Liver (tissue), 9 donors: ENCODE measurements around the gene IFNAR2. TPM values are rescaled to one million over a fixed set of nuclear protein-coding genes. Genes with fewer than 3 reads are reported as not detected.
A peak's percentile ranks its signal among the peaks of the same experiment; 100 is the strongest.

Experiments
- DNase-seq: peaks from one replicate; pipeline ENCODE4 v3.0.0-alpha.2; 2017; ENCODE audit warnings: low spot score
- H3K27ac ChIP-seq, 2 donors: one replicate each; pipeline ENCODE4 v1.7.0; 2013; ENCODE audit warnings: inconsistent platforms in 2 of 2, low read length in 2 of 2, control low read depth in 1 of 2, low read depth in 1 of 2, mild to moderate bottlenecking in 1 of 2
- H3K27me3 ChIP-seq, 4 donors: one replicate each; pipeline versions ENCODE4 v1.6.1 to v1.7.0; 2013; ENCODE audit warnings: low read length in 3 of 4, inconsistent platforms in 1 of 4, mild to moderate bottlenecking in 1 of 4, moderate library complexity in 1 of 4; ENCODE audit not compliant: control insufficient read depth in 4 of 4, insufficient read depth in 4 of 4
- H3K36me3 ChIP-seq, 4 donors: one replicate each; pipeline versions ENCODE4 v1.6.1 to v1.7.0; 2013; ENCODE audit warnings: low read length in 3 of 4, mild to moderate bottlenecking in 3 of 4, low read depth in 1 of 4, moderate library complexity in 1 of 4; ENCODE audit not compliant: control insufficient read depth in 4 of 4, insufficient read depth in 3 of 4
- H3K4me1 ChIP-seq, 4 donors: one replicate each; pipeline versions ENCODE4 v1.6.1 to v1.7.0; 2013; ENCODE audit warnings: low read length in 3 of 4, mild to moderate bottlenecking in 3 of 4, moderate library complexity in 1 of 4; ENCODE audit not compliant: control insufficient read depth in 4 of 4, insufficient read depth in 4 of 4
- H3K4me3 ChIP-seq, 3 donors: one replicate each; pipeline versions ENCODE4 v1.6.1 to v1.7.0; 2013; ENCODE audit warnings: low read length in 3 of 3, control low read depth in 1 of 3, low read depth in 1 of 3, mild to moderate bottlenecking in 1 of 3
- H3K9ac ChIP-seq, 2 donors: one replicate each; pipeline ENCODE4 v1.7.0; 2013; ENCODE audit warnings: low read length in 2 of 2, mild to moderate bottlenecking in 2 of 2, moderate library complexity in 2 of 2, control low read depth in 1 of 2, low read depth in 1 of 2
- H3K9me3 ChIP-seq, 4 donors: one replicate each; pipeline versions ENCODE4 v1.6.1 to v1.7.0; 2013; ENCODE audit warnings: low read length in 3 of 4; ENCODE audit not compliant: control insufficient read depth in 4 of 4
- EGR1 ChIP-seq, 2 donors: IDR thresholded peaks; 2 replicates each; pipeline ENCODE4 v1.6.1; 2016 to 2018; ENCODE audit warnings: antibody characterized with exemption in 2 of 2, low read depth in 2 of 2
- FOXA1 ChIP-seq: IDR thresholded peaks from 2 replicates; pipeline ENCODE4 v1.6.1; 2016; ENCODE audit warnings: antibody characterized with exemption
- FOXA2 ChIP-seq: IDR thresholded peaks from 2 replicates; pipeline ENCODE4 v1.6.1; 2016; ENCODE audit warnings: antibody characterized with exemption
- GABPA ChIP-seq, 2 donors: IDR thresholded peaks in 1 of 2; conservative IDR thresholded peaks in 1 of 2; 2 replicates each; pipeline ENCODE4 v1.6.1; 2016; ENCODE audit warnings: antibody characterized with exemption in 2 of 2, mild to moderate bottlenecking in 1 of 2, moderate library complexity in 1 of 2
- HNF4A ChIP-seq, 2 donors: conservative IDR thresholded peaks; 2 replicates each; pipeline ENCODE4 v1.6.1; 2016; ENCODE audit warnings: antibody characterized with exemption in 2 of 2, mild to moderate bottlenecking in 2 of 2
- HNF4G ChIP-seq: IDR thresholded peaks from 2 replicates; pipeline ENCODE4 v1.6.1; 2016; ENCODE audit warnings: antibody characterized with exemption
- JUND ChIP-seq, 2 donors: IDR thresholded peaks; 2 replicates each; pipeline ENCODE4 v1.6.1; 2016; ENCODE audit warnings: antibody characterized with exemption in 2 of 2
- NR2F2 ChIP-seq: IDR thresholded peaks from 2 replicates; pipeline ENCODE4 v1.6.1; 2016; ENCODE audit warnings: antibody characterized with exemption
- RAD21 ChIP-seq, 2 donors: IDR thresholded peaks; 2 replicates each; pipeline ENCODE4 v1.6.1; 2016; ENCODE audit warnings: antibody characterized with exemption in 2 of 2, mild to moderate bottlenecking in 2 of 2
- RXRA ChIP-seq, 2 donors: IDR thresholded peaks; 2 replicates each; pipeline ENCODE4 v1.6.1; 2017 to 2018; ENCODE audit warnings: antibody characterized with exemption in 2 of 2, mild to moderate bottlenecking in 1 of 2
- SP1 ChIP-seq: IDR thresholded peaks from 2 replicates; pipeline ENCODE4 v1.6.1; 2018; ENCODE audit warnings: antibody characterized with exemption, mild to moderate bottlenecking
- TAF1 ChIP-seq: conservative IDR thresholded peaks from 2 replicates; pipeline ENCODE4 v1.6.1; 2016; ENCODE audit warnings: antibody characterized with exemption, mild to moderate bottlenecking
- YY1 ChIP-seq: IDR thresholded peaks from 2 replicates; pipeline ENCODE4 v1.6.1; 2016; ENCODE audit warnings: antibody characterized with exemption, mild to moderate bottlenecking
- ZBTB33 ChIP-seq: IDR thresholded peaks from 2 replicates; pipeline ENCODE4 v1.6.1; 2016; ENCODE audit warnings: antibody characterized with exemption
- WGBS: extraction: QIAGEN DNeasy Blood & Tissue Kit; methylation state at CpG from one replicate; pipeline ENCODE4 v1.1.7; 2013; 5-methylcytosine and 5-hydroxymethylcytosine counted together
- polyA plus RNA-seq, 2 donors: library from polyadenylated mRNA; stranded (reverse) in 1 of 2; unstranded in 1 of 2; fragments of 200-250 nt in 1 of 2; fragments of >200 nt in 1 of 2; fragmentation: Nextera tagmentation in 1 of 2; extraction: Ambion mirVana in 1 of 2; gene quantifications; one replicate each; pipeline versions ENCODE4 v1.2.1 to v1.2.3, GENCODE V29; 2013 to 2015
- total RNA-seq, 2 donors: library from RNA; depleted of rRNA; stranded (reverse); fragments of >200 nt; gene quantifications; one replicate each; pipeline ENCODE4 v1.2.3, GENCODE V29; 2014
- TF ChIP-seq, protein P1 (sequence below): fragments of 150-350 bp; IDR thresholded peaks from 2 replicates; pipeline ENCODE4 v1.5.1; 2017; ENCODE audit warnings: improper control_type of control experiment, low read depth, low read length; ENCODE audit not compliant: missing input control
- TF ChIP-seq, protein P2 (sequence below): IDR thresholded peaks from 2 replicates; pipeline ENCODE4 v1.6.1; 2016; ENCODE audit warnings: antibody characterized with exemption
- TF ChIP-seq, protein P3 (sequence below): IDR thresholded peaks from 2 replicates; pipeline ENCODE4 v1.6.1; 2016; ENCODE audit warnings: antibody characterized with exemption
- donor health status: healthy.
- donor health status: healthy.
- donor health status: healthy.
- donor health status: healthy.
- donor health status: healthy.

IFNAR2 gene
- total and polyA plus RNA-seq, 4 donors, result 12.6 to 17.0 (median 14.6) TPM

DNA sequence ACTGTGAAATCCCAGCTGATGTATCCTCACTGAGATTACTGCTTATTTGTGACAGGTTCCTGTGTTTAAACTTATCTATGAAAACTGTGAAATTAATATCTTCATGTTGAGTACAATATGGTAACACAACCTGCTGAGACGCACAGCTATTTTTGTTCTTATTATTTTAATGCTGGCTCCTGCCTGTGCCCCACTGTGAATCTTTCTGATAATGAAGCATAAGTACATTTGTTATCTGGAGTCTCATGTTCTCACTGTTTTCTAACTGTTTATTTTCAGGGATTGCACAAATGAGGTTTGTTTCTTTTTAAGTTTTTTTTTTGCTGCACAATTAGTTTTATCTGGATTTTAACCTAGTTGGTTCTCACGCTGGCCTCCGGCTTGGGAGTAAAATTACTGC lies 39.9 kb upstream of the IFNAR2 start:
- no peak overlapping the region for H3K4me3 ChIP-seq
- H3K27ac ChIP-seq, result no peak overlapping the region
- no peaks in the 10 kb centered on the region for H3K9me3 ChIP-seq
- H3K27me3 ChIP-seq, result no peaks in the 10 kb centered on the region
- no peaks in the 10 kb centered on the region for H3K36me3 ChIP-seq
- no peak for DNase-seq
- H3K9ac ChIP-seq, result no peak overlapping the region
- 69% methylated on average over 3 of the region's 3 CpGs for WGBS
- H3K4me1 ChIP-seq, result no peaks in the 10 kb centered on the region
- no peak for TF ChIP-seq RXRA (IDR thresholded peaks at IDR 0.05)
- TF ChIP-seq FOXA2, result no peak
- no peak for TF ChIP-seq TAF1
- TF ChIP-seq EGR1 (IDR thresholded peaks at IDR 0.05; ENCODE audit: low read depth in 2 of 2), result no peak

- 5% methylated on average over 14 of the region's 14 CpGs for WGBS
Measured at GRCh38 chr21:33196941-33197374, 32.8 kb upstream of the IFNAR2 start.

GRCh38 chr21:33197496-33197895 lies 32.2 kb upstream of the IFNAR2 start:
- 15% methylated on average over 4 of the region's 4 CpGs for WGBS
- DNase-seq, result no peak
- no peak overlapping the region for H3K9ac ChIP-seq
- peak in 1 of 2 donors; percentile 52 for TF ChIP-seq RXRA (IDR thresholded peaks at IDR 0.05)
- peak; percentile 48 to 54 for TF ChIP-seq HNF4A (conservative IDR thresholded peaks at IDR 0.05)
- TF ChIP-seq, protein P1, sequence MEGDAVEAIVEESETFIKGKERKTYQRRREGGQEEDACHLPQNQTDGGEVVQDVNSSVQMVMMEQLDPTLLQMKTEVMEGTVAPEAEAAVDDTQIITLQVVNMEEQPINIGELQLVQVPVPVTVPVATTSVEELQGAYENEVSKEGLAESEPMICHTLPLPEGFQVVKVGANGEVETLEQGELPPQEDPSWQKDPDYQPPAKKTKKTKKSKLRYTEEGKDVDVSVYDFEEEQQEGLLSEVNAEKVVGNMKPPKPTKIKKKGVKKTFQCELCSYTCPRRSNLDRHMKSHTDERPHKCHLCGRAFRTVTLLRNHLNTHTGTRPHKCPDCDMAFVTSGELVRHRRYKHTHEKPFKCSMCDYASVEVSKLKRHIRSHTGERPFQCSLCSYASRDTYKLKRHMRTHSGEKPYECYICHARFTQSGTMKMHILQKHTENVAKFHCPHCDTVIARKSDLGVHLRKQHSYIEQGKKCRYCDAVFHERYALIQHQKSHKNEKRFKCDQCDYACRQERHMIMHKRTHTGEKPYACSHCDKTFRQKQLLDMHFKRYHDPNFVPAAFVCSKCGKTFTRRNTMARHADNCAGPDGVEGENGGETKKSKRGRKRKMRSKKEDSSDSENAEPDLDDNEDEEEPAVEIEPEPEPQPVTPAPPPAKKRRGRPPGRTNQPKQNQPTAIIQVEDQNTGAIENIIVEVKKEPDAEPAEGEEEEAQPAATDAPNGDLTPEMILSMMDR, result no peak
- TF ChIP-seq SP1, result peak; percentile 52
- TF ChIP-seq GABPA (IDR thresholded peaks at IDR 0.05 in 1 of 2, conservative IDR thresholded peaks at IDR 0.05 in 1 of 2), result no peak
- TF ChIP-seq, protein P2, sequence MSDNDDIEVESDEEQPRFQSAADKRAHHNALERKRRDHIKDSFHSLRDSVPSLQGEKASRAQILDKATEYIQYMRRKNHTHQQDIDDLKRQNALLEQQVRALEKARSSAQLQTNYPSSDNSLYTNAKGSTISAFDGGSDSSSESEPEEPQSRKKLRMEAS, result no peak
- peak; percentile 43 for TF ChIP-seq FOXA1
- TF ChIP-seq RAD21 (IDR thresholded peaks at IDR 0.05), result peak in 1 of 2 donors; percentile 57
- TF ChIP-seq, protein P3, sequence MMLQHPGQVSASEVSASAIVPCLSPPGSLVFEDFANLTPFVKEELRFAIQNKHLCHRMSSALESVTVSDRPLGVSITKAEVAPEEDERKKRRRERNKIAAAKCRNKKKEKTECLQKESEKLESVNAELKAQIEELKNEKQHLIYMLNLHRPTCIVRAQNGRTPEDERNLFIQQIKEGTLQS, result no peak
- TF ChIP-seq EGR1 (IDR thresholded peaks at IDR 0.05; ENCODE audit: low read depth in 2 of 2), result peak in 1 of 2 donors; percentile 9
- no peak for TF ChIP-seq YY1
- no peak for TF ChIP-seq NR2F2
- TF ChIP-seq ZBTB33, result no peak

More at GRCh38 chr21:33196941-33197374, 32.8 kb upstream of the IFNAR2 start:
- no peaks in the 10 kb centered on the region for H3K9me3 ChIP-seq
- no peak overlapping the region for H3K4me3 ChIP-seq
- H3K27me3 ChIP-seq, result no peaks in the 10 kb centered on the region
- no peak overlapping the region for H3K27ac ChIP-seq
- H3K4me1 ChIP-seq, result peaks cover 4 to 38% (median 30%) of the 10 kb centered on the region in 4 donors
- no peak overlapping the region for H3K9ac ChIP-seq
- TF ChIP-seq RXRA (IDR thresholded peaks at IDR 0.05) (peak; percentile 9 to 33), HNF4A (conservative IDR thresholded peaks at IDR 0.05) (peak in 1 of 2 donors; percentile 17), JUND (IDR thresholded peaks at IDR 0.05) (no peak), RAD21 (IDR thresholded peaks at IDR 0.05) (peak; percentile 89 to 93), HNF4G (no peak)
- TF ChIP-seq, protein P1, result peak; percentile 72
- DNase-seq, result peak; percentile 62
- no peaks in the 10 kb centered on the region for H3K36me3 ChIP-seq

More at GRCh38 chr21:33197496-33197895, 32.2 kb upstream of the IFNAR2 start:
- H3K4me3 ChIP-seq, result no peak overlapping the region
- H3K4me1 ChIP-seq, result peaks cover 4 to 38% (median 30%) of the 10 kb centered on the region in 4 donors
- H3K27me3 ChIP-seq, result no peaks in the 10 kb centered on the region
- no peaks in the 10 kb centered on the region for H3K36me3 ChIP-seq
- H3K9me3 ChIP-seq, result no peaks in the 10 kb centered on the region
- H3K27ac ChIP-seq, result no peak overlapping the region
